GM12878 (cell line): Measurements from ENCODE around the gene ACOX1. TPM values are rescaled to one million over a fixed set of nuclear protein-coding genes. Genes with fewer than 3 reads are reported as not detected.

Experiments used
- ATAC-seq: fragments of 200-7000 bp; cut with Tn5 transposase; 3 replicates; pipeline ENCODE4 v1.9.1; 2020; ENCODE audit warnings: mild to moderate bottlenecking, moderate library complexity
- BruUV-seq: library from RNA; stranded (reverse); fragments of 400-500 nt; replicated peaks from 2 replicates; lab custom pipeline; 2021; lab: Mats Ljungman, UMichigan
- CTCF ChIA-PET: fragments of 300-600 bp; sonication (Branson Sonifier 250); formaldehyde crosslinking; extraction: SDS; loops from one replicate; lab custom pipeline; 2021; ENCODE audit warnings: inconsistent platforms; lab: Yijun Ruan, JAX
- POLR2A ChIA-PET: fragments of 350-600 bp; formaldehyde crosslinking; extraction: SDS; loops from one replicate; lab custom pipeline; 2021; ENCODE audit warnings: inconsistent platforms; lab: Charles Lee
- RAD21 ChIA-PET: fragments of 300-600 bp; sonication (Branson Sonifier 250); formaldehyde crosslinking; loops from one replicate; lab custom pipeline; 2023; ENCODE audit warnings: antibody characterized with exemption; ENCODE audit not compliant: unreplicated experiment; lab: Charles Lee
- SMC1A ChIA-PET: fragments of 300-600 bp; sonication (Branson Sonifier 250); formaldehyde crosslinking; loops from one replicate; lab custom pipeline; 2023; ENCODE audit not compliant: unreplicated experiment, uncharacterized antibody; lab: Charles Lee
- DNase-seq: peaks from one replicate; pipeline ENCODE4 v3.0.0-alpha.2; 2011; ENCODE audit warnings: low read depth, low spot score
- FAIRE-seq: peaks from 3 replicates; lab custom pipeline; 2011; peaks lifted over from hg19 to GRCh38; lab: Jason Lieb, UNC
- H2AFZ ChIP-seq: 2 replicates; pipeline ENCODE4 v1.6.0; 2011; ENCODE audit warnings: low read depth, low read length, control low read depth; ENCODE audit not compliant: control insufficient read depth
- H3K27ac ChIP-seq: 2 replicates; pipeline ENCODE4 v1.5.1; 2011; ENCODE audit warnings: control low read depth; ENCODE audit not compliant: control insufficient read depth, insufficient read depth
- H3K27me3 ChIP-seq, 2 experiments: replicated peaks in 1 of 2; 2 replicates each; pipeline versions ENCODE4 v1.6.0 to v1.6.1; 2011; ENCODE audit warnings: low read length in 1 of 2; ENCODE audit not compliant: control insufficient read depth in 2 of 2, insufficient read depth in 2 of 2
- H3K36me3 ChIP-seq, 2 experiments: 2 replicates each; pipeline ENCODE4 v1.5.1; 2011; ENCODE audit warnings: low read length in 1 of 2; ENCODE audit not compliant: control insufficient read depth in 2 of 2, insufficient read depth in 2 of 2
- H3K4me1 ChIP-seq: 2 replicates; pipeline ENCODE4 v1.6.1; 2011; ENCODE audit warnings: mild to moderate bottlenecking, low read length, moderate library complexity, mixed read lengths; ENCODE audit not compliant: control insufficient read depth, insufficient read depth
- H3K4me2 ChIP-seq: 2 replicates; pipeline ENCODE4 v1.6.0; 2011; ENCODE audit warnings: control low read depth; ENCODE audit not compliant: control insufficient read depth, insufficient read depth
- H3K4me3 ChIP-seq: fragments of 200-600 bp; sonication (generic); 2 replicates; pipeline ENCODE4 v1.5.1; 2016
- H3K79me2 ChIP-seq: 2 replicates; pipeline ENCODE4 v1.6.0; 2011; ENCODE audit warnings: low read length; ENCODE audit not compliant: control insufficient read depth, insufficient read depth
- H3K9ac ChIP-seq: 2 replicates; pipeline ENCODE4 v1.8.0; 2011; ENCODE audit warnings: low read length, control low read depth, mixed read lengths; ENCODE audit not compliant: control insufficient read depth, insufficient read depth
- H3K9me3 ChIP-seq: replicated peaks from 3 replicates; pipeline ENCODE4 v1.5.1; 2011; ENCODE audit warnings: mild to moderate bottlenecking, low read length; ENCODE audit not compliant: control insufficient read depth, insufficient read depth
- H4K20me1 ChIP-seq: 2 replicates; pipeline ENCODE4 v1.6.0; 2011; ENCODE audit not compliant: control insufficient read depth, insufficient read depth
- CBX5 ChIP-seq: sonication (generic); IDR thresholded peaks from 2 replicates; pipeline ENCODE4 v1.6.1; 2016; ENCODE audit warnings: low read depth, moderate library complexity, mild to moderate bottlenecking, inconsistent platforms
- ETV6 ChIP-seq, 2 experiments: fragments of 450-650 bp in 1 of 2; IDR thresholded peaks in 1 of 2; conservative IDR thresholded peaks in 1 of 2; 2 replicates each; pipeline ENCODE4 v1.6.1; 2014; ENCODE audit warnings: antibody characterized with exemption in 1 of 2, borderline replicate concordance in 1 of 2, low read depth in 1 of 2, mild to moderate bottlenecking in 1 of 2, moderate library complexity in 1 of 2
- LARP7 ChIP-seq: fragments of 450-650 bp; IDR thresholded peaks from 2 replicates; pipeline ENCODE4 v1.6.1; 2017; ENCODE audit warnings: mild to moderate bottlenecking
- MXI1 ChIP-seq: fragments of 150-350 bp; IDR thresholded peaks from 2 replicates; pipeline ENCODE4 v1.6.1; 2011; ENCODE audit warnings: low read depth, mild to moderate bottlenecking, inconsistent platforms, low read length, improper control_type of control experiment
- PAX5 ChIP-seq: IDR thresholded peaks from 2 replicates; pipeline ENCODE4 v1.6.1; 2011; ENCODE audit warnings: low read depth, low read length, borderline replicate concordance
- POLR2A ChIP-seq: IDR thresholded peaks from 2 replicates; pipeline ENCODE4 v1.6.1; 2011; ENCODE audit warnings: low read depth, mild to moderate bottlenecking, low read length
- RFX5 ChIP-seq: IDR thresholded peaks from 2 replicates; pipeline ENCODE4 v1.6.1; 2011; ENCODE audit warnings: low read depth, low read length, improper control_type of control experiment
- SP1 ChIP-seq: IDR thresholded peaks from one replicate; pipeline ENCODE4 v1.6.1; 2011; ENCODE audit warnings: low read depth, low read length
- TARDBP ChIP-seq: IDR thresholded peaks from 2 replicates; pipeline ENCODE4 v1.6.1; 2016; ENCODE audit warnings: borderline replicate concordance
- ZNF384 ChIP-seq: IDR thresholded peaks from 2 replicates; pipeline ENCODE4 v1.6.1; 2012; ENCODE audit warnings: low read depth, mild to moderate bottlenecking, low read length, improper control_type of control experiment, borderline replicate concordance
- WGBS: methylation state at CpG from one replicate; pipeline ENCODE4 v1.1.6; 2016; ENCODE audit warnings: low lambda C conversion rate; ENCODE audit not compliant: insufficient replicate concordance, insufficient coverage; ENCODE audit errors: missing lambda C conversion rate; 5-methylcytosine and 5-hydroxymethylcytosine counted together
- in situ Hi-C: fragments of 300-500 bp; cut with MboI; formaldehyde crosslinking; loops from 9 replicates; pipeline ENCODE4 v1.14.3; 2018; ENCODE audit warnings: mixed read lengths
- intact Hi-C: fragments of 100-400 bp; cut with micrococcal nuclease; formaldehyde crosslinking; loops from one replicate; pipeline ENCODE4 v1.14.2; 2022; ENCODE audit not compliant: unreplicated experiment
- polyA plus RNA-seq, 11 experiments: library from polyadenylated mRNA; depleted of rRNA in 4 of 11; unstranded in 6 of 11; stranded (reverse) in 5 of 11; fragments of >200 nt; fragmentation: Nextera tagmentation in 4 of 11; fragmentation: Illumina TruSeq in 1 of 11; extraction: Ambion mirVana in 4 of 11; extraction: Trizol in 1 of 11; gene quantifications; 1 replicate in 1 of 11; 2 replicates in 10 of 11; pipeline versions ENCODE4 v1.2.1 to v1.2.3, GENCODE V29; 2011 to 2016; ENCODE audit warnings: inconsistent platforms in 2 of 11, missing spikeins in 2 of 11, low read depth in 1 of 11
- total RNA-seq, 4 experiments: library from RNA; depleted of rRNA in 3 of 4; stranded (reverse); fragments of >200 nt in 3 of 4; fragmentation: Illumina TruSeq in 1 of 4; extraction: Trizol in 1 of 4; gene quantifications; 2 replicates each; pipeline versions ENCODE4 v1.2.1 to v1.2.3, GENCODE V29; 2013 to 2021
- TF ChIP-seq, protein P1 (sequence below): fragments of 150-350 bp; IDR thresholded peaks from 2 replicates; pipeline ENCODE4 v1.6.1; 2016; ENCODE audit warnings: low read depth, low read length

ACOX1 gene
- total and polyA plus RNA-seq, 10 of the 15 experiments (the other 5 are each of a cell fraction or from before 2014, with no cell fraction given): 6.5 to 26.2 (median 21.6) TPM

GRCh38 chr17:75899353-75899752 is 79.6 kb downstream of the ACOX1 start:
- Histone ChIP-seq H3K79me2 (peaks cover 23% of the 10 kb centered on the region), H4K20me1 (no peaks in the 10 kb centered on the region), H3K4me1 (peaks cover 6% of the 10 kb centered on the region), H3K27ac (no peak overlapping the region), H2AFZ (no peak overlapping the region), H3K9ac (no peak overlapping the region), H3K4me2 (no peak overlapping the region), H3K4me3 (no peak overlapping the region), H3K36me3 (peaks cover 10 to 17% of the 10 kb centered on the region in 2 experiments; a peak in 3 of 4 replicates), H3K9me3 (no peaks in the 10 kb centered on the region), H3K27me3 (no peaks in the 10 kb centered on the region)
- POLR2A ChIA-PET: interaction anchor here (1.7 kb wide), 1 partner anchor 12 kb away, joined by 6 read pairs; no protein-coding TSS in a partner anchor
- ATAC-seq (no peak), FAIRE-seq (no peak), DNase-seq (no peak)
- no TSS peak for BruUV-seq
- SMC1A ChIA-PET: no interaction called here
- intact Hi-C loops (loop anchor here (5.0 kb wide), 2 partner anchors 42 to 122 kb away; partner anchors contain the start of gene WBP2), in situ Hi-C loops (no loop called here)
- WGBS: 93% methylated on average over 12 of the region's 13 CpGs
- CTCF ChIA-PET: interaction anchor here (1.0 to 1.4 kb wide), 2 partner anchors 43 to 44 kb away, joined by 4 to 7 read pairs; partner anchors contain the start of gene WBP2
- TF ChIP-seq RFX5 (no peak), ETV6 (conservative IDR thresholded peaks at IDR 0.05 in 1 of 2, IDR thresholded peaks at IDR 0.05 in 1 of 2; ENCODE audit: borderline replicate concordance in 1 of 2, low read depth in 1 of 2) (no peak), CBX5 (no peak), SP1 (no peak), LARP7 (no peak), PAX5 (no peak), TARDBP (no peak), POLR2A (no peak), MXI1 (no peak), ZNF384 (no peak)
- TF ChIP-seq, protein P1, sequence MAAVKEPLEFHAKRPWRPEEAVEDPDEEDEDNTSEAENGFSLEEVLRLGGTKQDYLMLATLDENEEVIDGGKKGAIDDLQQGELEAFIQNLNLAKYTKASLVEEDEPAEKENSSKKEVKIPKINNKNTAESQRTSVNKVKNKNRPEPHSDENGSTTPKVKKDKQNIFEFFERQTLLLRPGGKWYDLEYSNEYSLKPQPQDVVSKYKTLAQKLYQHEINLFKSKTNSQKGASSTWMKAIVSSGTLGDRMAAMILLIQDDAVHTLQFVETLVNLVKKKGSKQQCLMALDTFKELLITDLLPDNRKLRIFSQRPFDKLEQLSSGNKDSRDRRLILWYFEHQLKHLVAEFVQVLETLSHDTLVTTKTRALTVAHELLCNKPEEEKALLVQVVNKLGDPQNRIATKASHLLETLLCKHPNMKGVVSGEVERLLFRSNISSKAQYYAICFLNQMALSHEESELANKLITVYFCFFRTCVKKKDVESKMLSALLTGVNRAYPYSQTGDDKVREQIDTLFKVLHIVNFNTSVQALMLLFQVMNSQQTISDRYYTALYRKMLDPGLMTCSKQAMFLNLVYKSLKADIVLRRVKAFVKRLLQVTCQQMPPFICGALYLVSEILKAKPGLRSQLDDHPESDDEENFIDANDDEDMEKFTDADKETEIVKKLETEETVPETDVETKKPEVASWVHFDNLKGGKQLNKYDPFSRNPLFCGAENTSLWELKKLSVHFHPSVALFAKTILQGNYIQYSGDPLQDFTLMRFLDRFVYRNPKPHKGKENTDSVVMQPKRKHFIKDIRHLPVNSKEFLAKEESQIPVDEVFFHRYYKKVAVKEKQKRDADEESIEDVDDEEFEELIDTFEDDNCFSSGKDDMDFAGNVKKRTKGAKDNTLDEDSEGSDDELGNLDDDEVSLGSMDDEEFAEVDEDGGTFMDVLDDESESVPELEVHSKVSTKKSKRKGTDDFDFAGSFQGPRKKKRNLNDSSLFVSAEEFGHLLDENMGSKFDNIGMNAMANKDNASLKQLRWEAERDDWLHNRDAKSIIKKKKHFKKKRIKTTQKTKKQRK: no peak
- RAD21 ChIA-PET: no interaction called here
